SH-SY5Y (cell line): Measurements from ENCODE around the gene FEN1.

Source experiments
- GATA2 ChIP-seq: IDR thresholded peaks from 2 replicates; pipeline ENCODE4 v1.6.1; 2011; ENCODE audit warnings: mild to moderate bottlenecking, low read depth, low read length
- GATA3 ChIP-seq: IDR thresholded peaks from 2 replicates; pipeline ENCODE4 v1.6.1; 2011; ENCODE audit warnings: low read depth, mild to moderate bottlenecking, low read length, moderate library complexity

DNA sequence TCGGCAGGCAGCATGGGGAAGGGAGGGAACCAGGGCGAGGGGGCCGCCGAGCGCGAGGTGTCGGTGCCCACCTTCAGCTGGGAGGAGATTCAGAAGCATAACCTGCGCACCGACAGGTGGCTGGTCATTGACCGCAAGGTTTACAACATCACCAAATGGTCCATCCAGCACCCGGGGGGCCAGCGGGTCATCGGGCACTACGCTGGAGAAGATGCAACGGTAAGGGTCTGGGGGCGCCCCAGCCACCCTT lies 35.6 kb downstream of the FEN1 start:
- TF ChIP-seq GATA2, result no peak
- no peak for TF ChIP-seq GATA3
